KBM-7 (cell line): ENCODE data around the gene TM7SF2.
"Not testable (repeated sequence)": the region's sequence is repeated elsewhere in the genome, so short reads cannot be mapped to it uniquely, and the experiment has no call there.

ENCODE experiments used
- DNase-seq: peaks from one replicate; pipeline ENCODE4 v3.0.0-alpha.2; 2015
- in situ Hi-C: fragments of 300-500 bp; cut with MboI; formaldehyde crosslinking; loops from 2 replicates; pipeline ENCODE4 v1.14.3; 2020; ENCODE audit warnings: low sequenced_read_pairs, low pct_unique_long_range_greater_than_20kb, mixed read lengths

The TM7SF2 gene

GRCh38 chr11:65141896-65142494 lies 30.3 kb downstream of the TM7SF2 start:
- DNase-seq = no peak
- in situ Hi-C loops = no loop called here

GRCh38 chr11:65147352-65148075 lies 35.8 kb downstream of the TM7SF2 start:
- in situ Hi-C loops = no loop called here
- no peak for DNase-seq

GRCh38 chr11:65148657-65149056 lies 37.0 kb downstream of the TM7SF2 start:
- in situ Hi-C loops = no loop called here
- DNase-seq = no peak

GRCh38 chr11:65150131-65150508 lies 38.4 kb downstream of the TM7SF2 start:
- in situ Hi-C loops, DNase-seq: not testable (repeated sequence)

GRCh38 chr11:65150509-65151299 lies 39.0 kb downstream of the TM7SF2 start:
- in situ Hi-C loops = no loop called here

GRCh38 chr11:65151331-65151899 lies 39.7 kb downstream of the TM7SF2 start:
- in situ Hi-C loops = no loop called here
- no peak for DNase-seq

More at GRCh38 chr11:65150509-65151299, 39.0 kb downstream of the TM7SF2 start:
- DNase-seq = peak; percentile 91

GRCh38 chr11:65152122-65152521 lies 40.5 kb downstream of the TM7SF2 start:
- in situ Hi-C loops = no loop called here
- no peak for DNase-seq

GRCh38 chr11:65156256-65156655 lies 44.6 kb downstream of the TM7SF2 start:
- DNase-seq = no peak
- in situ Hi-C loops = no loop called here

- in situ Hi-C loops = no loop called here
Measured at GRCh38 chr11:65156926-65157325, 45.3 kb downstream of the TM7SF2 start.

GRCh38 chr11:65157336-65157735 lies 45.7 kb downstream of the TM7SF2 start:
- in situ Hi-C loops = no loop called here
- no peak for DNase-seq

More at GRCh38 chr11:65156926-65157325, 45.3 kb downstream of the TM7SF2 start:
- no peak for DNase-seq

- in situ Hi-C loops = no loop called here
- DNase-seq = no peak
Measured at GRCh38 chr11:65159012-65159411, 47.3 kb downstream of the TM7SF2 start.

GRCh38 chr11:65160643-65161042 lies 49.0 kb downstream of the TM7SF2 start:
- DNase-seq = no peak
- in situ Hi-C loops = no loop called here

GRCh38 chr11:65163684-65164083 lies 52.0 kb downstream of the TM7SF2 start:
- in situ Hi-C loops = no loop called here

More at GRCh38 chr11:65163684-65164083, 52.0 kb downstream of the TM7SF2 start:
- DNase-seq = no peak
